A172 (cell line): ENCODE measurements around the gene BMP8A. TPM values are rescaled to one million over a fixed set of nuclear protein-coding genes. Genes with fewer than 3 reads are reported as not detected.
"Not testable (repeated sequence)": the region's sequence is repeated elsewhere in the genome, so short reads cannot be mapped to it uniquely, and the experiment has no call there.

Source experiments
- DNase-seq: peaks from one replicate; pipeline ENCODE4 v3.0.0-alpha.2; 2015; ENCODE audit warnings: low spot score
- total RNA-seq: library from RNA; depleted of rRNA; stranded (reverse); fragments of >200 nt; shearing (Covaris generic); gene quantifications from 2 replicates; pipeline ENCODE4 v1.2.3, GENCODE V29; 2014

Gene BMP8A
- total RNA-seq, 1 experiment from 2014 or later = 0.22 TPM

GRCh38 chr1:39483276-39483675 is 8.2 kb upstream of the BMP8A start:
- DNase-seq = no peak

- DNase-seq = no peak
Measured at GRCh38 chr1:39484564-39484963, 6.9 kb upstream of the BMP8A start.

GRCh38 chr1:39485046-39485803 is 6.2 kb upstream of the BMP8A start:
- DNase-seq = no peak

- no peak for DNase-seq
Measured at GRCh38 chr1:39488012-39488545, 3.4 kb upstream of the BMP8A start.

GRCh38 chr1:39488793-39489566 is 2.5 kb upstream of the BMP8A start:
- DNase-seq = no peak

- no peak for DNase-seq
Measured at GRCh38 chr1:39489567-39490239, 1.7 kb upstream of the BMP8A start.

GRCh38 chr1:39490596-39491145 is 765 bp upstream of the BMP8A start:
- DNase-seq = no peak

GRCh38 chr1:39492118-39493042 is 944 bp downstream of the BMP8A start:
- not testable (repeated sequence) for DNase-seq

- DNase-seq = not testable (repeated sequence)
Measured at GRCh38 chr1:39493043-39493810, 1.8 kb downstream of the BMP8A start.

- DNase-seq = no peak
Measured at GRCh38 chr1:39494671-39495410, 3.4 kb downstream of the BMP8A start.

- not testable (repeated sequence) for DNase-seq
Measured at GRCh38 chr1:39496520-39496919, 5.1 kb downstream of the BMP8A start.

- DNase-seq = no peak
Measured at GRCh38 chr1:39497585-39497984, 6.1 kb downstream of the BMP8A start.

- DNase-seq = not testable (repeated sequence)
Measured at GRCh38 chr1:39498096-39498710, 6.8 kb downstream of the BMP8A start.

GRCh38 chr1:39498821-39499220 is 7.4 kb downstream of the BMP8A start:
- not testable (repeated sequence) for DNase-seq

- no peak for DNase-seq
Measured at GRCh38 chr1:39499668-39500067, 8.2 kb downstream of the BMP8A start.

GRCh38 chr1:39500862-39501389 is 9.5 kb downstream of the BMP8A start:
- DNase-seq = no peak

GRCh38 chr1:39501666-39502065 is 10.2 kb downstream of the BMP8A start:
- DNase-seq = peak; percentile 41

- DNase-seq = not testable (repeated sequence)
Measured at GRCh38 chr1:39504436-39504835, 13.0 kb downstream of the BMP8A start.

GRCh38 chr1:39505289-39505688 is 13.9 kb downstream of the BMP8A start:
- no peak for DNase-seq
